OCI-LY7 (cell line): ENCODE measurements around the gene F8.
"Not testable (repeated sequence)": the region's sequence is repeated elsewhere in the genome, so short reads cannot be mapped to it uniquely, and the experiment has no call there.

Experiments used
- EZH2phosphoT487 ChIP-seq: fragments of 200-600 bp; sonication (generic); IDR thresholded peaks from 2 replicates; pipeline ENCODE4 v1.6.1; 2018; ENCODE audit warnings: low read depth, borderline replicate concordance, mild to moderate bottlenecking, mixed run types, antibody characterized with exemption, low read length, moderate library complexity, mixed read lengths
- TF ChIP-seq, protein P1 (sequence below): fragments of 200-600 bp; sonication (generic); conservative IDR thresholded peaks from 2 replicates; pipeline ENCODE4 v1.5.1; 2014; ENCODE audit warnings: mild to moderate bottlenecking, antibody characterized with exemption, low read length, moderate library complexity, mixed read lengths

DNA sequence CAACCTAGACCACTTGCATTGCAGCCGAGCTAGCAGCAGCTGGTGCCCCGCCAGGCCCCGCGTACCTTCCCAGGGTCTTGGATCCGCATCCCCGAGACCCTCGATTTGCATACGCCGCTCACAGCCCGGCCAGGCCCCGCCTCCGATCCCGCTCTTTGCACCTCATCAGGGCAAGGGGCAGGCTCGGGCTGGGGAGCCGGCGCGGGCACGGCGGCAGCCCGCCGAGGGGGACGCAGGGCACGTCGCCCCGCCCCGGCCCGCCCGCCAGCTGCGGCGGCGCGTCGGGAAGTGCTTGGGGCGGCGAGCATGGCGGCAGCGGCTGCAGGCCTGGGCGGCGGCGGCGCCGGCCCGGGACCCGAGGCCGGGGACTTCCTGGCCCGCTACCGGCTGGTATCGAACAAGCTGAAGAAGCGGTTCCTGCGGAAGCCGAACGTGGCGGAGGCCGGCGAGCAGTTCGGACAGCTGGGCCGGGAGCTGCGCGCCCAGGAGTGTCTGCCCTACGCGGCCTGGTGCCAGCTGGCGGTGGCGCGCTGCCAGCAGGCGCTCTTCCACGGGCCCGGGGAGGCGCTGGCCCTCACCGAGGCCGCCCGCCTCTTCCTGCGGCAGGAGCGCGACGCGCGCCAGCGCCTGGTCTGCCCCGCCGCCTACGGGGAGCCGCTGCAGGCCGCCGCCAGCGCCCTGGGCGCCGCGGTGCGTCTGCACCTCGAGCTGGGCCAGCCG, 136.3 kb downstream of the F8 start, which contains the start of gene F8A1:
- TF ChIP-seq, protein P1, sequence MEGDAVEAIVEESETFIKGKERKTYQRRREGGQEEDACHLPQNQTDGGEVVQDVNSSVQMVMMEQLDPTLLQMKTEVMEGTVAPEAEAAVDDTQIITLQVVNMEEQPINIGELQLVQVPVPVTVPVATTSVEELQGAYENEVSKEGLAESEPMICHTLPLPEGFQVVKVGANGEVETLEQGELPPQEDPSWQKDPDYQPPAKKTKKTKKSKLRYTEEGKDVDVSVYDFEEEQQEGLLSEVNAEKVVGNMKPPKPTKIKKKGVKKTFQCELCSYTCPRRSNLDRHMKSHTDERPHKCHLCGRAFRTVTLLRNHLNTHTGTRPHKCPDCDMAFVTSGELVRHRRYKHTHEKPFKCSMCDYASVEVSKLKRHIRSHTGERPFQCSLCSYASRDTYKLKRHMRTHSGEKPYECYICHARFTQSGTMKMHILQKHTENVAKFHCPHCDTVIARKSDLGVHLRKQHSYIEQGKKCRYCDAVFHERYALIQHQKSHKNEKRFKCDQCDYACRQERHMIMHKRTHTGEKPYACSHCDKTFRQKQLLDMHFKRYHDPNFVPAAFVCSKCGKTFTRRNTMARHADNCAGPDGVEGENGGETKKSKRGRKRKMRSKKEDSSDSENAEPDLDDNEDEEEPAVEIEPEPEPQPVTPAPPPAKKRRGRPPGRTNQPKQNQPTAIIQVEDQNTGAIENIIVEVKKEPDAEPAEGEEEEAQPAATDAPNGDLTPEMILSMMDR, result not testable (repeated sequence)
- not testable (repeated sequence) for TF ChIP-seq EZH2phosphoT487
